GM21367 (cell line): Measurements from ENCODE around the gene NEDD4.
"Not testable (repeated sequence)": the region's sequence is repeated elsewhere in the genome, so short reads cannot be mapped to it uniquely, and the experiment has no call there.

Source experiments
- ATAC-seq: cut with Tn5 transposase; IDR thresholded peaks from one replicate; pipeline ENCODE4 v1.9.1; 2021; ENCODE audit not compliant: unreplicated experiment

The NEDD4 gene

GRCh38 chr15:55959744-55960447, 33.5 kb downstream of the NEDD4 start:
- ATAC-seq: no peak

- ATAC-seq: no peak
Observed at GRCh38 chr15:55958349-55958748, 35.1 kb downstream of the NEDD4 start.

- ATAC-seq: no peak
Observed at GRCh38 chr15:55954862-55955605, 38.4 kb downstream of the NEDD4 start.

GRCh38 chr15:55952501-55953274, 40.7 kb downstream of the NEDD4 start:
- not testable (repeated sequence) for ATAC-seq

GRCh38 chr15:55944606-55945005, 48.8 kb downstream of the NEDD4 start:
- ATAC-seq: not testable (repeated sequence)

GRCh38 chr15:55942332-55942731, 51.1 kb downstream of the NEDD4 start:
- no peak for ATAC-seq

- no peak for ATAC-seq
Observed at GRCh38 chr15:55937040-55937439, 56.4 kb downstream of the NEDD4 start.

- no peak for ATAC-seq
Observed at GRCh38 chr15:55928955-55929354, 64.5 kb downstream of the NEDD4 start.

- ATAC-seq: no peak
Observed at GRCh38 chr15:55921744-55922143, 71.7 kb downstream of the NEDD4 start.

GRCh38 chr15:55917881-55918296, 75.5 kb downstream of the NEDD4 start:
- ATAC-seq: no peak

- no peak for ATAC-seq
Observed at GRCh38 chr15:55916666-55917409, 76.6 kb downstream of the NEDD4 start.

- no peak for ATAC-seq
Observed at GRCh38 chr15:55915876-55916567, 77.4 kb downstream of the NEDD4 start.

- no peak for ATAC-seq
Observed at GRCh38 chr15:55915221-55915620, 78.2 kb downstream of the NEDD4 start.

GRCh38 chr15:55914446-55914845, 79.0 kb downstream of the NEDD4 start:
- no peak for ATAC-seq

GRCh38 chr15:55912982-55913381, 80.4 kb downstream of the NEDD4 start:
- no peak for ATAC-seq

GRCh38 chr15:55909036-55909811, 84.2 kb downstream of the NEDD4 start:
- ATAC-seq: no peak

GRCh38 chr15:55907797-55908196, 85.6 kb downstream of the NEDD4 start:
- no peak for ATAC-seq

GRCh38 chr15:55902981-55903380, 90.4 kb downstream of the NEDD4 start:
- ATAC-seq: no peak

GRCh38 chr15:55900019-55900418, 93.4 kb downstream of the NEDD4 start:
- no peak for ATAC-seq

- no peak for ATAC-seq
Observed at GRCh38 chr15:55899537-55899936, 93.9 kb downstream of the NEDD4 start.
